HepG2 (cell line): ENCODE results near the gene PLEKHB2. TPM values are rescaled to one million over a fixed set of nuclear protein-coding genes. Genes with fewer than 3 reads are reported as not detected.

Experiments
- CEBPB ChIP-seq: IDR thresholded peaks from 2 replicates; pipeline ENCODE4 v1.6.1; 2011; ENCODE audit warnings: low read depth, low read length, improper control_type of control experiment, borderline replicate concordance
- CENPT ChIP-seq: sonication (generic); formaldehyde crosslinking; IDR thresholded peaks from 2 replicates; pipeline ENCODE4 v1.8.0; 2022; ENCODE audit warnings: low read depth, mild to moderate bottlenecking, moderate library complexity, missing genetic modification reagents
- ETV5 ChIP-seq: IDR thresholded peaks from 2 replicates; pipeline ENCODE4 v1.6.1; 2018; ENCODE audit warnings: missing biosample characterization, missing genetic modification reagents, inconsistent platforms, borderline replicate concordance
- IRF2 ChIP-seq: IDR thresholded peaks from 2 replicates; pipeline ENCODE4 v1.6.1; 2018; ENCODE audit warnings: missing genetic modification reagents, missing compliant biosample characterization
- JDP2 ChIP-seq: sonication (generic); formaldehyde crosslinking; IDR thresholded peaks from 2 replicates; pipeline ENCODE4 v1.8.1; 2022; ENCODE audit warnings: missing genetic modification reagents, borderline replicate concordance
- MEIS1 ChIP-seq: sonication (generic); formaldehyde crosslinking; IDR thresholded peaks from 2 replicates; pipeline ENCODE4 v1.9.0; 2021; ENCODE audit warnings: mild to moderate bottlenecking, missing genetic modification reagents, moderate library complexity, borderline replicate concordance
- MTA3 ChIP-seq: sonication (generic); formaldehyde crosslinking; IDR thresholded peaks from 2 replicates; pipeline ENCODE4 v1.4.0; 2020; ENCODE audit warnings: missing genetic modification reagents
- MXI1 ChIP-seq: IDR thresholded peaks from 3 replicates; pipeline ENCODE4 v1.6.1; 2012; ENCODE audit warnings: low read depth, low read length, inconsistent platforms, borderline replicate concordance
- PAF1 ChIP-seq: IDR thresholded peaks from 2 replicates; pipeline ENCODE4 v1.6.1; 2016; ENCODE audit warnings: missing genetic modification reagents, missing compliant biosample characterization
- SALL1 ChIP-seq: sonication (generic); formaldehyde crosslinking; IDR thresholded peaks from 2 replicates; pipeline ENCODE4 v1.8.0; 2022; ENCODE audit warnings: mild to moderate bottlenecking, missing genetic modification reagents
- ZNF160 ChIP-seq: sonication (generic); formaldehyde crosslinking; IDR thresholded peaks from 2 replicates; pipeline ENCODE4 v1.8.0; 2022; ENCODE audit warnings: mild to moderate bottlenecking, inconsistent platforms, missing genetic modification reagents
- ZNF225 ChIP-seq: sonication (generic); formaldehyde crosslinking; IDR thresholded peaks from 2 replicates; pipeline ENCODE4 v1.4.0; 2020; ENCODE audit warnings: mild to moderate bottlenecking, missing genetic modification reagents
- ZNF264 ChIP-seq: sonication (generic); formaldehyde crosslinking; IDR thresholded peaks from 2 replicates; pipeline ENCODE4 v1.4.0; 2020; ENCODE audit warnings: missing genetic modification reagents
- ZNF30 ChIP-seq: sonication (generic); formaldehyde crosslinking; IDR thresholded peaks from 2 replicates; pipeline ENCODE4 v1.5.0; 2020; ENCODE audit warnings: mild to moderate bottlenecking, missing genetic modification reagents
- ZNF335 ChIP-seq: sonication (generic); formaldehyde crosslinking; IDR thresholded peaks from 2 replicates; pipeline ENCODE4 v1.4.0; 2020; ENCODE audit warnings: missing genetic modification reagents
- ZNF350 ChIP-seq: sonication (generic); formaldehyde crosslinking; IDR thresholded peaks from 2 replicates; pipeline ENCODE4 v1.4.0; 2020; ENCODE audit warnings: mild to moderate bottlenecking, low read depth, missing genetic modification reagents, borderline replicate concordance
- ZNF709 ChIP-seq: sonication (generic); formaldehyde crosslinking; IDR thresholded peaks from 2 replicates; pipeline ENCODE4 v1.5.0; 2020; ENCODE audit warnings: mild to moderate bottlenecking, missing genetic modification reagents
- ZNF790 ChIP-seq: sonication (generic); formaldehyde crosslinking; IDR thresholded peaks from 2 replicates; pipeline ENCODE4 v1.8.0; 2022; ENCODE audit warnings: missing genetic modification reagents, mild to moderate bottlenecking, borderline replicate concordance
- polyA plus RNA-seq, 8 experiments: library from polyadenylated mRNA; depleted of rRNA in 3 of 8; stranded (reverse) in 7 of 8; unstranded in 1 of 8; fragments of >200 nt; fragmentation: Illumina TruSeq in 4 of 8; extraction: Trizol in 4 of 8; gene quantifications; 2 replicates each; pipeline versions ENCODE4 v1.2.1 to v1.2.3, GENCODE V29; 2011 to 2016; ENCODE audit warnings: low read depth in 4 of 8, missing spikeins in 1 of 8, mixed read lengths in 1 of 8; ENCODE audit not compliant: insufficient read depth in 1 of 8
- total RNA-seq, 5 experiments: library from RNA; depleted of rRNA; stranded (reverse); fragments of >200 nt; fragmentation: Illumina TruSeq; extraction: Trizol; gene quantifications; 2 replicates each; pipeline ENCODE4 v1.2.3, GENCODE V29; 2016; ENCODE audit warnings: low read depth in 1 of 5
- TF ChIP-seq, protein P1 (sequence below): sonication (generic); formaldehyde crosslinking; IDR thresholded peaks from 2 replicates; pipeline ENCODE4 v1.4.0; 2020; ENCODE audit warnings: missing genetic modification reagents, low read depth, mild to moderate bottlenecking, borderline replicate concordance
- TF ChIP-seq, protein P2 (sequence below): sonication (generic); formaldehyde crosslinking; IDR thresholded peaks from 2 replicates; pipeline ENCODE4 v1.4.0; 2020; ENCODE audit warnings: missing genetic modification reagents
- TF ChIP-seq, protein P3 (sequence below): sonication (generic); formaldehyde crosslinking; IDR thresholded peaks from 2 replicates; pipeline ENCODE4 v1.5.0; 2020; ENCODE audit warnings: mild to moderate bottlenecking, missing genetic modification reagents, borderline replicate concordance
- TF ChIP-seq, protein P4 (sequence below): IDR thresholded peaks from 2 replicates; pipeline ENCODE4 v1.6.1; 2016; ENCODE audit warnings: control low read depth

PLEKHB2 gene
- total and polyA plus RNA-seq, 2 of the 13 experiments (the other 11 are each of a cell fraction or from before 2014, with no cell fraction given), result 73.0 to 78.9 TPM

DNA sequence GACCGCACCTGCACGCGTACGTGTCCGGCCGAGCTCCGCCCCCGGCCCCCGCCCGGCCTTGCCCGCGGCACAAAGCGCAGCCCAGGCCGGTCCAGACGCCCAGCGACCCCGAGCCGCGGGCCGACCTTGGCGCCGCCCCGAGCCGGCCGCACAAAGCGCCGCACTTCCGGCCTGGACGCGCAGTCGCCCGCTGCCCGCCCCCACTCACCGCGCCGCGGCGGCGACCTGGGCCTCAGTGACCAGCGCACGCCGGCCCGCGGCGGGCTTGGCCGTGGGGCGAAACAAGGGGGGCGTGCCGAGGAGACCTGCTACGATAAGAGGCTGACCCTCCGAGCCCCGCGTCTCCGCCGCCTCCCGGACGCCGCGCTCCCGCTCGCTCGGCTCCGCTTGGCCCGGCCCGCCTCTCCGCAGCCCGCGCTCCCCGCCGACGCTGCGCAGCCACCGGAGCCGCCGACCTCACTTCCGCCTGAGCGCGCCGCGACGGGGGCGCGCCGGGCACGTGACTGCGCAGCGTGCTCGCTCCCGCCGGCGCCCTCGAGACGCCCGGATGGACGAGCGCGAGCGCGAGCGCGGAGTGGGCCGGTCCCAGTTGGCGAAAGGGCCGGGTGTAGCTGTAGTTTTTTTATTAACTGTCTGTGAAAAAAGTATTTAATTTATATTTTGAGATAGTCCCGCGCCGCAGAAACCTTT lies 12.0 kb upstream of the PLEKHB2 start, which contains the start of gene FAM168B (continued):
- peak; percentile 75 for TF ChIP-seq MXI1
- TF ChIP-seq MEIS1 (CRISPR knock-in tag), result no peak
- TF ChIP-seq, protein P1, sequence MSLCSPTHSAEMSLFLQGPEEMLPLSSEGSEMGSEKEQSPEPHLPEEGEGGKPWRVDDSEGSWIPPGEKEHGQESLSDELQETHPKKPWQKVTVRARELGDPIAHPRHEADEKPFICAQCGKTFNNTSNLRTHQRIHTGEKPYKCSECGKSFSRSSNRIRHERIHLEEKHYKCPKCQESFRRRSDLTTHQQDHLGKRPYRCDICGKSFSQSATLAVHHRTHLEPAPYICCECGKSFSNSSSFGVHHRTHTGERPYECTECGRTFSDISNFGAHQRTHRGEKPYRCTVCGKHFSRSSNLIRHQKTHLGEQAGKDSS (CRISPR knock-in tag), result 0 out of 2 replicates have a peak, but pooled peaks have one; percentile 44
- TF ChIP-seq ZNF160, result no peak; the same call in 1 of the 2 replicates
- no peak for TF ChIP-seq CEBPB
- TF ChIP-seq JDP2 (CRISPR knock-in tag), result no peak
- TF ChIP-seq MTA3 (CRISPR knock-in tag), result no peak
- TF ChIP-seq, protein P2, sequence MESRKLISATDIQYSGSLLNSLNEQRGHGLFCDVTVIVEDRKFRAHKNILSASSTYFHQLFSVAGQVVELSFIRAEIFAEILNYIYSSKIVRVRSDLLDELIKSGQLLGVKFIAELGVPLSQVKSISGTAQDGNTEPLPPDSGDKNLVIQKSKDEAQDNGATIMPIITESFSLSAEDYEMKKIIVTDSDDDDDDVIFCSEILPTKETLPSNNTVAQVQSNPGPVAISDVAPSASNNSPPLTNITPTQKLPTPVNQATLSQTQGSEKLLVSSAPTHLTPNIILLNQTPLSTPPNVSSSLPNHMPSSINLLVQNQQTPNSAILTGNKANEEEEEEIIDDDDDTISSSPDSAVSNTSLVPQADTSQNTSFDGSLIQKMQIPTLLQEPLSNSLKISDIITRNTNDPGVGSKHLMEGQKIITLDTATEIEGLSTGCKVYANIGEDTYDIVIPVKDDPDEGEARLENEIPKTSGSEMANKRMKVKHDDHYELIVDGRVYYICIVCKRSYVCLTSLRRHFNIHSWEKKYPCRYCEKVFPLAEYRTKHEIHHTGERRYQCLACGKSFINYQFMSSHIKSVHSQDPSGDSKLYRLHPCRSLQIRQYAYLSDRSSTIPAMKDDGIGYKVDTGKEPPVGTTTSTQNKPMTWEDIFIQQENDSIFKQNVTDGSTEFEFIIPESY (CRISPR knock-in tag), result no peak
- TF ChIP-seq, protein P3, sequence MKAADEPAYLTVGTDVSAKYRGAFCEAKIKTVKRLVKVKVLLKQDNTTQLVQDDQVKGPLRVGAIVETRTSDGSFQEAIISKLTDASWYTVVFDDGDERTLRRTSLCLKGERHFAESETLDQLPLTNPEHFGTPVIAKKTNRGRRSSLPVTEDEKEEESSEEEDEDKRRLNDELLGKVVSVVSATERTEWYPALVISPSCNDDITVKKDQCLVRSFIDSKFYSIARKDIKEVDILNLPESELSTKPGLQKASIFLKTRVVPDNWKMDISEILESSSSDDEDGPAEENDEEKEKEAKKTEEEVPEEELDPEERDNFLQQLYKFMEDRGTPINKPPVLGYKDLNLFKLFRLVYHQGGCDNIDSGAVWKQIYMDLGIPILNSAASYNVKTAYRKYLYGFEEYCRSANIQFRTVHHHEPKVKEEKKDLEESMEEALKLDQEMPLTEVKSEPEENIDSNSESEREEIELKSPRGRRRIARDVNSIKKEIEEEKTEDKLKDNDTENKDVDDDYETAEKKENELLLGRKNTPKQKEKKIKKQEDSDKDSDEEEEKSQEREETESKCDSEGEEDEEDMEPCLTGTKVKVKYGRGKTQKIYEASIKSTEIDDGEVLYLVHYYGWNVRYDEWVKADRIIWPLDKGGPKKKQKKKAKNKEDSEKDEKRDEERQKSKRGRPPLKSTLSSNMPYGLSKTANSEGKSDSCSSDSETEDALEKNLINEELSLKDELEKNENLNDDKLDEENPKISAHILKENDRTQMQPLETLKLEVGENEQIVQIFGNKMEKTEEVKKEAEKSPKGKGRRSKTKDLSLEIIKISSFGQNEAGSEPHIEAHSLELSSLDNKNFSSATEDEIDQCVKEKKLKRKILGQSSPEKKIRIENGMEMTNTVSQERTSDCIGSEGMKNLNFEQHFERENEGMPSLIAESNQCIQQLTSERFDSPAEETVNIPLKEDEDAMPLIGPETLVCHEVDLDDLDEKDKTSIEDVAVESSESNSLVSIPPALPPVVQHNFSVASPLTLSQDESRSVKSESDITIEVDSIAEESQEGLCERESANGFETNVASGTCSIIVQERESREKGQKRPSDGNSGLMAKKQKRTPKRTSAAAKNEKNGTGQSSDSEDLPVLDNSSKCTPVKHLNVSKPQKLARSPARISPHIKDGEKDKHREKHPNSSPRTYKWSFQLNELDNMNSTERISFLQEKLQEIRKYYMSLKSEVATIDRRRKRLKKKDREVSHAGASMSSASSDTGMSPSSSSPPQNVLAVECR (CRISPR knock-in tag), result peak; percentile 81; the same call in 1 of the 2 replicates
- TF ChIP-seq ZNF225 (CRISPR knock-in tag), result no peak
- TF ChIP-seq SALL1, result peak; percentile 78
- TF ChIP-seq ZNF709 (CRISPR knock-in tag), result peak; percentile 90
- TF ChIP-seq ZNF335, result no peak
- TF ChIP-seq IRF2, result no peak
- TF ChIP-seq ZNF350 (CRISPR knock-in tag), result no peak
- TF ChIP-seq ZNF790 (CRISPR knock-in tag), result peak; percentile 95; the same call in 1 of the 2 replicates
- peak; percentile 21; the same call in 1 of the 2 replicates for TF ChIP-seq ETV5 (CRISPR knock-in tag)
- TF ChIP-seq PAF1 (CRISPR knock-in tag), result no peak
- 0 out of 2 replicates have a peak, but pooled peaks have one; percentile 43 for TF ChIP-seq ZNF264 (CRISPR knock-in tag)
- TF ChIP-seq, protein P4, sequence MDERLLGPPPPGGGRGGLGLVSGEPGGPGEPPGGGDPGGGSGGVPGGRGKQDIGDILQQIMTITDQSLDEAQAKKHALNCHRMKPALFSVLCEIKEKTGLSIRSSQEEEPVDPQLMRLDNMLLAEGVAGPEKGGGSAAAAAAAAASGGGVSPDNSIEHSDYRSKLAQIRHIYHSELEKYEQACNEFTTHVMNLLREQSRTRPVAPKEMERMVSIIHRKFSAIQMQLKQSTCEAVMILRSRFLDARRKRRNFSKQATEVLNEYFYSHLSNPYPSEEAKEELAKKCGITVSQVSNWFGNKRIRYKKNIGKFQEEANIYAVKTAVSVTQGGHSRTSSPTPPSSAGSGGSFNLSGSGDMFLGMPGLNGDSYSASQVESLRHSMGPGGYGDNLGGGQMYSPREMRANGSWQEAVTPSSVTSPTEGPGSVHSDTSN (CRISPR knock-in tag), result no peak
- TF ChIP-seq ZNF30, result no peak
- peak; percentile 28; the same call in 1 of the 2 replicates for TF ChIP-seq CENPT (CRISPR knock-in tag)
